ENCODE data around the gene TRIP13. TPM values are rescaled to one million over a fixed set of nuclear protein-coding genes. Genes with fewer than 3 reads are reported as not detected.
A peak's percentile ranks its signal among the peaks of the same experiment; 100 is the strongest.

TRIP13 gene
- polyA plus RNA-seq, 3 donors = 0.24 to 1.2 TPM; not detected in 1

- no peak for TF ChIP-seq CTCF (IDR thresholded peaks at IDR 0.05)
- Histone ChIP-seq H3K9me3 (replicated peaks in 1 of 2; ENCODE audit: control insufficient read depth in 1 of 2, insufficient read depth in 1 of 2, low read length in 2 of 2) (no peaks in the 10 kb centered on the region), H3K79me2 (ENCODE audit: insufficient read depth, low read length) (no peaks in the 10 kb centered on the region), H4K20me1 (ENCODE audit: insufficient read depth, low read length) (no peaks in the 10 kb centered on the region), H3K27ac (ENCODE audit: low read depth in 1 of 2, low read length in 2 of 2) (no peak overlapping the region), H2AFZ (ENCODE audit: insufficient read depth, low read depth, low read length, poor library complexity, severe bottlenecking) (no peak overlapping the region), H3K9ac (ENCODE audit: insufficient read depth, low read length, poor library complexity, severe bottlenecking) (no peak overlapping the region), H3K4me2 (replicated peaks; ENCODE audit: extremely low read depth, low read length, poor library complexity, severe bottlenecking) (no peak overlapping the region), H3K4me1 (ENCODE audit: control insufficient read depth in 1 of 2, insufficient read depth in 2 of 2, low read length in 2 of 2) (no peaks in the 10 kb centered on the region), H3K36me3 (replicated peaks in 1 of 2; ENCODE audit: control insufficient read depth in 1 of 2, insufficient read depth in 2 of 2, low read length in 2 of 2) (peaks cover 18 to 45% of the 10 kb centered on the region in 2 donors), H3K27me3 (ENCODE audit: control insufficient read depth in 2 of 2, insufficient read depth in 2 of 2, low read length in 2 of 2) (no peaks in the 10 kb centered on the region), H3K4me3 (replicated peaks in 1 of 3; ENCODE audit: low read depth in 2 of 3, low read length in 3 of 3) (no peak overlapping the region)
- Mint-ChIP-seq H3K27ac (peak overlapping the region in 1 of 7 donors; percentile 21), H3K9me3 (no peaks in the 10 kb centered on the region), H3K4me1 (no peaks in the 10 kb centered on the region), H3K27me3 (ENCODE audit: low read depth in 3 of 3) (peaks cover 0 to 2% (median 0%) of the 10 kb centered on the region in 3 donors), H3K4me3 (no peak overlapping the region), H3K36me3 (peaks cover 40 to 81% of the 10 kb centered on the region in 2 donors)
- DNase-seq = no peak
- WGBS (ENCODE audit: insufficient coverage) = 95% methylated on average over 6 of the region's 8 CpGs
- intact Hi-C loops (cut with micrococcal nuclease) = loop anchor here (5.0 to 10.0 kb wide), 3 partner anchors 37 to 464 kb away; partner anchors contain the start of gene EXOC3 (in 1 of the 2)
These were observed 16.4 kb downstream of the TRIP13 start for GRCh38 chr5:909086-909485.

GRCh38 chr5:909994-910768 lies 17.5 kb downstream of the TRIP13 start:
- H3K27ac Mint-ChIP-seq = no peak overlapping the region
- Histone ChIP-seq H4K20me1 (ENCODE audit: insufficient read depth, low read length) (no peaks in the 10 kb centered on the region), H3K4me3 (replicated peaks in 1 of 3; ENCODE audit: low read depth in 2 of 3, low read length in 3 of 3) (no peak overlapping the region), H3K27me3 (ENCODE audit: control insufficient read depth in 2 of 2, insufficient read depth in 2 of 2, low read length in 2 of 2) (no peaks in the 10 kb centered on the region), H3K79me2 (ENCODE audit: insufficient read depth, low read length) (no peaks in the 10 kb centered on the region), H2AFZ (ENCODE audit: insufficient read depth, low read depth, low read length, poor library complexity, severe bottlenecking) (no peak overlapping the region), H3K4me1 (ENCODE audit: control insufficient read depth in 1 of 2, insufficient read depth in 2 of 2, low read length in 2 of 2) (no peaks in the 10 kb centered on the region), H3K4me2 (replicated peaks; ENCODE audit: extremely low read depth, low read length, poor library complexity, severe bottlenecking) (no peak overlapping the region), H3K9ac (ENCODE audit: insufficient read depth, low read length, poor library complexity, severe bottlenecking) (no peak overlapping the region), H3K36me3 (replicated peaks in 1 of 2; ENCODE audit: control insufficient read depth in 1 of 2, insufficient read depth in 2 of 2, low read length in 2 of 2) (peaks cover 21 to 48% of the 10 kb centered on the region in 2 donors), H3K9me3 (replicated peaks in 1 of 2; ENCODE audit: control insufficient read depth in 1 of 2, insufficient read depth in 1 of 2, low read length in 2 of 2) (no peaks in the 10 kb centered on the region), H3K27ac (ENCODE audit: low read depth in 1 of 2, low read length in 2 of 2) (no peak overlapping the region)
- H3K9me3 Mint-ChIP-seq = no peaks in the 10 kb centered on the region
- peaks cover 38 to 81% of the 10 kb centered on the region in 2 donors for H3K36me3 Mint-ChIP-seq
- no peak for TF ChIP-seq CTCF (IDR thresholded peaks at IDR 0.05)
- DNase-seq = no peak
- H3K4me3 Mint-ChIP-seq = no peak overlapping the region
- H3K4me1 Mint-ChIP-seq = no peaks in the 10 kb centered on the region
- peaks cover 0 to 2% (median 0%) of the 10 kb centered on the region in 3 donors for H3K27me3 Mint-ChIP-seq (ENCODE audit: low read depth in 3 of 3)
- 94% methylated on average over 18 of the region's 18 CpGs for WGBS (ENCODE audit: insufficient coverage)
- intact Hi-C loops (cut with micrococcal nuclease) = loop anchor here (5.0 to 10.0 kb wide), 3 partner anchors 38 to 465 kb away; partner anchors contain the start of gene EXOC3 (in 1 of the 2)
